A549 (cell line): Measurements from ENCODE around the gene BANF2. TPM values are rescaled to one million over a fixed set of nuclear protein-coding genes. Genes with fewer than 3 reads are reported as not detected.
A peak's percentile ranks its signal among the peaks of the same experiment; 100 is the strongest.

Source experiments
- ATAC-seq, 2 experiments: fragments of 200-7000 bp in 1 of 2; fragments of >200 bp in 1 of 2; cut with Nextera tagmentation in 1 of 2; cut with Tn5 transposase in 1 of 2; 3 replicates each; pipeline versions ENCODE4 v1.8.0 to v1.9.1; 2018 to 2020; ENCODE audit warnings: mild to moderate bottlenecking in 1 of 2, moderate library complexity in 1 of 2
- CTCF ChIA-PET: fragments of 300-600 bp; sonication (Branson Sonifier 250); formaldehyde crosslinking; extraction: SDS; loops from one replicate; lab custom pipeline; 2021; ENCODE audit warnings: antibody characterized with exemption, inconsistent platforms; lab: Yijun Ruan, JAX
- POLR2A ChIA-PET: fragments of 350-600 bp; formaldehyde crosslinking; extraction: SDS; loops from one replicate; lab custom pipeline; 2021; ENCODE audit warnings: antibody characterized with exemption, inconsistent platforms; lab: Yijun Ruan, JAX
- DNase-seq, 2 experiments: peaks; one replicate each; pipeline versions ENCODE4 v3.0.0 to v3.0.0-alpha.2; 2011 to 2016; ENCODE audit warnings: low read depth in 1 of 2, low spot score in 1 of 2
- FAIRE-seq: peaks from 2 replicates; lab custom pipeline; 2011; peaks lifted over from hg19 to GRCh38; lab: Jason Lieb, UNC
- H3K27ac ChIP-seq, 2 experiments: fragments of >200 bp; sonication (Bioruptor Twin); formaldehyde crosslinking; 3 replicates each; pipeline ENCODE4 v1.5.1; 2016 to 2017
- H3K4me1 ChIP-seq: fragments of >200 bp; sonication (Bioruptor Twin); formaldehyde crosslinking; 3 replicates; pipeline ENCODE4 v1.6.1; 2016
- H3K4me2 ChIP-seq: fragments of >200 bp; sonication (Bioruptor Twin); formaldehyde crosslinking; 3 replicates; pipeline ENCODE4 v1.6.1; 2016
- H3K4me3 ChIP-seq: fragments of >200 bp; sonication (Bioruptor Twin); formaldehyde crosslinking; 3 replicates; pipeline ENCODE4 v1.5.1; 2016
- H3K9me3 ChIP-seq: fragments of >200 bp; sonication (Bioruptor Twin); formaldehyde crosslinking; 3 replicates; pipeline ENCODE4 v1.6.1; 2016
- BCL3 ChIP-seq: fragments of >200 bp; sonication (Bioruptor Twin); formaldehyde crosslinking; IDR thresholded peaks from 3 replicates; pipeline ENCODE4 v1.6.1; 2016
- CBX8 ChIP-seq: fragments of 200-600 bp; sonication (generic); IDR thresholded peaks from 2 replicates; pipeline ENCODE4 v1.6.1; 2016
- CEBPB ChIP-seq, 2 experiments: fragments of >200 bp in 1 of 2; sonication (Bioruptor Twin) in 1 of 2; formaldehyde crosslinking in 1 of 2; IDR thresholded peaks; 2 replicates each; pipeline ENCODE4 v1.6.1; 2012 to 2016
- CHD4 ChIP-seq: fragments of 200-600 bp; sonication (generic); IDR thresholded peaks from 2 replicates; pipeline ENCODE4 v1.6.1; 2016; ENCODE audit warnings: antibody characterized with exemption, mild to moderate bottlenecking, borderline replicate concordance
- EHF ChIP-seq: fragments of 250-450 bp; sonication (Bioruptor Pico); IDR thresholded peaks from 2 replicates; pipeline ENCODE4 v1.5.0; 2020; ENCODE audit warnings: mild to moderate bottlenecking
- EP300 ChIP-seq, 2 experiments: fragments of >200 bp; sonication (Bioruptor Twin); formaldehyde crosslinking; IDR thresholded peaks; 2 replicates in 1 of 2; 3 replicates in 1 of 2; pipeline ENCODE4 v1.6.1; 2016 to 2017
- ESRRA ChIP-seq: fragments of 150-350 bp; IDR thresholded peaks from 2 replicates; pipeline ENCODE4 v1.6.1; 2014; ENCODE audit warnings: mild to moderate bottlenecking, low read length, borderline replicate concordance
- FOSL2 ChIP-seq, 2 experiments: fragments of 450-650 bp in 1 of 2; fragments of >200 bp in 1 of 2; sonication (Bioruptor Twin) in 1 of 2; formaldehyde crosslinking; IDR thresholded peaks; 2 replicates each; pipeline versions ENCODE4 v1.5.0 to v1.6.1; 2016 to 2020; ENCODE audit warnings: mild to moderate bottlenecking in 1 of 2, moderate library complexity in 1 of 2
- GATA3 ChIP-seq: IDR thresholded peaks from 2 replicates; pipeline ENCODE4 v1.6.1; 2012; ENCODE audit warnings: borderline replicate concordance
- HMGXB4 ChIP-seq: fragments of 250-450 bp; sonication (Bioruptor Pico); IDR thresholded peaks from 2 replicates; pipeline ENCODE4 v1.5.0; 2021; ENCODE audit warnings: mild to moderate bottlenecking, moderate library complexity, borderline replicate concordance
- HOXA7 ChIP-seq: fragments of 250-450 bp; sonication (Bioruptor Pico); IDR thresholded peaks from 2 replicates; pipeline ENCODE4 v1.5.0; 2020; ENCODE audit warnings: mild to moderate bottlenecking, moderate library complexity
- HOXB5 ChIP-seq: fragments of 250-450 bp; sonication (Bioruptor Pico); IDR thresholded peaks from 2 replicates; pipeline ENCODE4 v1.5.0; 2020; ENCODE audit warnings: mild to moderate bottlenecking, moderate library complexity
- KDM1A ChIP-seq: fragments of 200-600 bp; sonication (generic); IDR thresholded peaks from 2 replicates; pipeline ENCODE4 v1.6.1; 2016; ENCODE audit warnings: low read depth, mild to moderate bottlenecking
- MAFK ChIP-seq: fragments of 450-650 bp; IDR thresholded peaks from 2 replicates; pipeline ENCODE4 v1.6.1; 2014; ENCODE audit not compliant: partially characterized antibody
- MAZ ChIP-seq: fragments of 150-350 bp; IDR thresholded peaks from 2 replicates; pipeline ENCODE4 v1.6.1; 2014; ENCODE audit warnings: antibody characterized with exemption, low read depth, low read length, borderline replicate concordance
- NFE2L2 ChIP-seq: fragments of 150-350 bp; conservative IDR thresholded peaks from 2 replicates; pipeline ENCODE4 v1.6.1; 2014; ENCODE audit warnings: low read length
- NPAS2 ChIP-seq: fragments of 250-450 bp; sonication (Bioruptor Pico); IDR thresholded peaks from 2 replicates; pipeline ENCODE4 v1.8.0; 2022; ENCODE audit warnings: mild to moderate bottlenecking, moderate library complexity, borderline replicate concordance
- POLR2A ChIP-seq: IDR thresholded peaks from 2 replicates; pipeline ENCODE4 v1.6.1; 2012; ENCODE audit warnings: mild to moderate bottlenecking, low read length
- RCOR1 ChIP-seq: fragments of 150-350 bp; IDR thresholded peaks from 2 replicates; pipeline ENCODE4 v1.6.1; 2014; ENCODE audit warnings: antibody characterized with exemption, low read length, low read depth
- TP53 ChIP-seq: fragments of 250-450 bp; sonication (Bioruptor Pico); IDR thresholded peaks from 2 replicates; pipeline ENCODE4 v1.5.0; 2021; ENCODE audit warnings: mild to moderate bottlenecking, moderate library complexity
- ZNF302 ChIP-seq: fragments of 250-450 bp; sonication (Bioruptor Pico); IDR thresholded peaks from 2 replicates; pipeline ENCODE4 v1.9.0; 2021; ENCODE audit warnings: inconsistent platforms, mild to moderate bottlenecking, moderate library complexity
- WGBS: methylation state at CpG from one replicate; pipeline ENCODE4 v1.1.6; 2017; ENCODE audit errors: missing lambda C conversion rate; 5-methylcytosine and 5-hydroxymethylcytosine counted together
- polyA plus RNA-seq, 4 experiments: library from polyadenylated mRNA; depleted of rRNA in 3 of 4; stranded (reverse); fragments of >200 nt; fragmentation: RNase III in 1 of 4; extraction: RNeasy Plus Mini Kit Qiagen cat#74134 plus additional on column Dnase treatment in 1 of 4; gene quantifications; 2 replicates in 3 of 4; 3 replicates in 1 of 4; pipeline ENCODE4 v1.2.3, GENCODE V29; 2011 to 2017
- TF ChIP-seq, protein P1 (sequence below): IDR thresholded peaks from 2 replicates; pipeline ENCODE4 v1.6.1; 2012
- TF ChIP-seq, protein P2 (sequence below): fragments of >200 bp; sonication (Bioruptor Twin); formaldehyde crosslinking; IDR thresholded peaks from 3 replicates; pipeline ENCODE4 v1.5.1; 2016
- TF ChIP-seq, protein P3 (sequence below): fragments of >200 bp; sonication (Bioruptor Twin); formaldehyde crosslinking; IDR thresholded peaks from 2 replicates; pipeline ENCODE4 v1.6.1; 2016
- TF ChIP-seq, protein P4 (sequence below): IDR thresholded peaks from 2 replicates; pipeline ENCODE4 v1.6.1; 2012

Gene BANF2
- polyA plus RNA-seq, 2 of the 4 experiments (the other 2 are of a cell fraction), result not detected

DNA sequence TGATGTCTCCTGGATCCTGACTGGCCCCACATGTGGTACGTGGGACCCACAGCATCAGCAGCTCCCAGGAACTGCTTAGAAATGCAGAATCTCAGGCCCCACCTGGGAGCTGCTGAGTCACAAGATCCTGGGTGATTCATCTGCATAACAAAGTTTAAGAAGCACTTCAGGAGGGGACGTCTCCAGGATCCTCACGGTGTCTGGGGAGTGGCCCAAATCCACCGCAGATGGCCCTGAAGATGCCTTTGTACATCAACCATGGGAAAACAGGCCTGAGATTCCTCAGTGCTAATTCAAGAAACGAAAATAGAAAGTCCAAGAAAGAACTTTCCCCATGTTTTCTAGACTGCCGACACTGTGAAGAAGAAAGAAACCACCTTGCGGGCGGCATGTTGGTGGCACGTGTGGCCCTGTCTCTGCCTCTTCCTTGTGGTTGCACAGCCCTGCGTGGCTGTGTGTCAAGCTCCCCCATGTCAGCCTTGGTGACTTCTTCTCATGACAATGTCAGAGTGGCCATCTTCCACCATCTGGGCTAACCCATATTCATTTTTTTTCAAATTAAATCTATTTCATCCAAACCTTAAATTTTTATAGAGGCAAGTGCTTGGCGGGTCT lies 43.8 kb upstream of the BANF2 start:
- WGBS, result 77% methylated on average over 11 of the region's 11 CpGs
- no peak overlapping the region for H3K4me3 ChIP-seq
- H3K27ac ChIP-seq, result 0 out of 6 replicates have a peak overlapping the region, but pooled peaks of 1 of the 2 experiments have one; percentile 15
- DNase-seq (no peak), FAIRE-seq (no peak), ATAC-seq (no peak)
- ChIA-PET CTCF (interaction anchor here (0.8 to 2.8 kb wide), 11 partner anchors 10 to 340 kb away, joined by 3 to 13 read pairs (median 4); partner anchors contain the start of gene RRBP1), POLR2A (no interaction called here)
- H3K4me2 ChIP-seq, result no peak overlapping the region
- H3K4me1 ChIP-seq, result peaks cover 17% of the 10 kb centered on the region
- H3K9me3 ChIP-seq, result peaks cover 21% of the 10 kb centered on the region
- no peak for TF ChIP-seq BCL3
- no peak for TF ChIP-seq FOSL2 (IDR thresholded peaks at IDR 0.05)
- peak; percentile 26; the same call in 1 of the 2 replicates for TF ChIP-seq FOSL2 (CRISPR knock-in tag; IDR thresholded peaks at IDR 0.05)

DNA sequence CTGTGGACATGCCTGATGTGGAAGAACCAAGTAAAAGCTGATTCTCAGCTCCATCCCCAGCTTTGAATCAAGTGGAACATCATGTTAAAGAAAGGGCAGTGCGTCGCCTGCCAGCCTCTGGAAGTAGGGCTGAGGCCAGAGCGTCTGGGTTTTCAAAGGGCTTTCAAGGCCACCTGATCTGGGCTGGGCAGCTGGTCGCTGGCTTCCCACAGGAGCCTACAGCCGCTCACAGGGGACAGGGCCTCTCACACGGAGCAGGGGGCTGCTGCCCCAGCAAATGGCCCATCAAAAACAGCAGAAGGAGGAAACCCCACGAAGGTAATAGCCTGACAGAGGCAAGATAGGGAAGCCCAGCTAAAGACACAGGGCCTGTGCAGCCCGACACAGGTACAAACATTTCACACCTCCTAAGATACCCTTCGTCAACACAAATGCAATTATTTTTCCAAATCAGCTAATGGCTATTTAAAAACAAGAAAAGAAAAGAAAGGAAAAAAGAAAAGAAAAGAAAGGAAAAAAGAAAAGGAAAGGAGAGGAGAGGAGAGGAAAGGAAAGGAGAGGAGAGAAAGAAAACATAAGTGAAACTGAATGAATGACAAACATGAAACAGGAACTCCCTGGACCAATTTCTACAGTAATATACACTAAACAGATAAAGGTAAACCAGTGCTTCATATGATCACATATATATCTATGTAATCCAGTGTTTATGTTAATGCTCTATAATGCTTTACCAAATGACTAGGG lies 42.5 kb upstream of the BANF2 start:
- peaks cover 21% of the 10 kb centered on the region for H3K9me3 ChIP-seq

DNA sequence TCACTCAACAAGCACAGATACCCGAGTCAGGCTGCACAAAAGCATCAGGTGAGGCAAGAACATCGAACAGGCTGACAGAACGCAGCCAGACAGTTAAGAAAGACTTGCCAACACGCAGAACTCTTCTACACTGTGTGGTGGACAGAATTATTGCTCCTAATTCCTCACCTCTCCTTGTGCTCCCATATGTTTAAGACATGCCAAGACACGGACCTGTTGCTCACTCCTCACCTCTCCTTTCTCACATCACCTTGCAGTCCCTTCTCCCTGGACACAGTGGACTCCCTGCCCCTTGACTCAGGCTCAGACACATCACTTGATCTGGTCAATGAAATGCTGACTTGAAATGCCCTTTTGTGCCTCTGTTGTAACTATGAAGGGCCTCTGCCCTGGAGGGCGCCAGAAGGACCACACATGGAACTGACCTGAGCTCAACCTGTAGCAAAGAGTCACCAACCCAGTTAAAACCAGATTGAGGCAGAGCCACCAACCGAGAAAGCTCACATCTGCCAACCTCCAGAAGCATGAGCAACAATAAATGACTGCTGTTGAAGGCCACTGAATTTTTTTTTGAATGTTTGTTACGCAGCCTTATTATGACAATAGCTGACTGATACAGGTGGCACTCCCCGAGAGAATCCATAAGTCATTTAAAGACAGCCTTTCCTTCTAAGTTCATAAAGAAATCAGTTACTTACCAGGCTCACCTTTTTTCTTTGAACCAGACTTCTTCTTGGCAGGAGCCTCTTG lies 41.7 kb upstream of the BANF2 start:
- FAIRE-seq (no peak), ATAC-seq (no peak), DNase-seq (no peak)
- CTCF ChIA-PET, result interaction anchor here (1.0 to 2.7 kb wide), 6 partner anchors 9 to 134 kb away, joined by 3 to 16 read pairs (median 4); partner anchors contain the start of gene RRBP1
- peaks cover 12% of the 10 kb centered on the region for H3K4me1 ChIP-seq
- H3K4me2 ChIP-seq, result no peak overlapping the region
- H3K4me3 ChIP-seq, result no peak overlapping the region
- H3K27ac ChIP-seq, result no peak overlapping the region
- WGBS, result 93% methylated on average over 9 of the region's 9 CpGs
- peaks cover 21% of the 10 kb centered on the region for H3K9me3 ChIP-seq
- POLR2A ChIA-PET, result no interaction called here
- peak; percentile 90 for TF ChIP-seq KDM1A
- TF ChIP-seq, protein P1, sequence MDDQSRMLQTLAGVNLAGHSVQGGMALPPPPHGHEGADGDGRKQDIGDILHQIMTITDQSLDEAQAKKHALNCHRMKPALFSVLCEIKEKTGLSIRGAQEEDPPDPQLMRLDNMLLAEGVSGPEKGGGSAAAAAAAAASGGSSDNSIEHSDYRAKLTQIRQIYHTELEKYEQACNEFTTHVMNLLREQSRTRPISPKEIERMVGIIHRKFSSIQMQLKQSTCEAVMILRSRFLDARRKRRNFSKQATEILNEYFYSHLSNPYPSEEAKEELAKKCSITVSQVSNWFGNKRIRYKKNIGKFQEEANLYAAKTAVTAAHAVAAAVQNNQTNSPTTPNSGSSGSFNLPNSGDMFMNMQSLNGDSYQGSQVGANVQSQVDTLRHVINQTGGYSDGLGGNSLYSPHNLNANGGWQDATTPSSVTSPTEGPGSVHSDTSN, result no peak
- TF ChIP-seq HOXA7, result no peak
- TF ChIP-seq MAZ, result no peak
- TF ChIP-seq NFE2L2, result no peak
- TF ChIP-seq EHF (CRISPR knock-in tag), result no peak
- TF ChIP-seq, protein P2, sequence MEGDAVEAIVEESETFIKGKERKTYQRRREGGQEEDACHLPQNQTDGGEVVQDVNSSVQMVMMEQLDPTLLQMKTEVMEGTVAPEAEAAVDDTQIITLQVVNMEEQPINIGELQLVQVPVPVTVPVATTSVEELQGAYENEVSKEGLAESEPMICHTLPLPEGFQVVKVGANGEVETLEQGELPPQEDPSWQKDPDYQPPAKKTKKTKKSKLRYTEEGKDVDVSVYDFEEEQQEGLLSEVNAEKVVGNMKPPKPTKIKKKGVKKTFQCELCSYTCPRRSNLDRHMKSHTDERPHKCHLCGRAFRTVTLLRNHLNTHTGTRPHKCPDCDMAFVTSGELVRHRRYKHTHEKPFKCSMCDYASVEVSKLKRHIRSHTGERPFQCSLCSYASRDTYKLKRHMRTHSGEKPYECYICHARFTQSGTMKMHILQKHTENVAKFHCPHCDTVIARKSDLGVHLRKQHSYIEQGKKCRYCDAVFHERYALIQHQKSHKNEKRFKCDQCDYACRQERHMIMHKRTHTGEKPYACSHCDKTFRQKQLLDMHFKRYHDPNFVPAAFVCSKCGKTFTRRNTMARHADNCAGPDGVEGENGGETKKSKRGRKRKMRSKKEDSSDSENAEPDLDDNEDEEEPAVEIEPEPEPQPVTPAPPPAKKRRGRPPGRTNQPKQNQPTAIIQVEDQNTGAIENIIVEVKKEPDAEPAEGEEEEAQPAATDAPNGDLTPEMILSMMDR, result no peak
- no peak for TF ChIP-seq ESRRA
- TF ChIP-seq POLR2A, result no peak
- TF ChIP-seq, protein P3, sequence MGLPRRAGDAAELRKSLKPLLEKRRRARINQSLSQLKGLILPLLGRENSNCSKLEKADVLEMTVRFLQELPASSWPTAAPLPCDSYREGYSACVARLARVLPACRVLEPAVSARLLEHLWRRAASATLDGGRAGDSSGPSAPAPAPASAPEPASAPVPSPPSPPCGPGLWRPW, result no peak
- TF ChIP-seq GATA3, result no peak
- no peak for TF ChIP-seq HMGXB4 (CRISPR knock-in tag)
- TF ChIP-seq CHD4, result 0 out of 2 replicates have a peak, but pooled peaks have one; percentile 83

More for the DNA sequence above, 42.5 kb upstream of the BANF2 start:
- TF ChIP-seq HOXB5 (CRISPR knock-in tag) (no peak), RCOR1 (no peak), CEBPB (IDR thresholded peaks at IDR 0.05) (no peak), EP300 (IDR thresholded peaks at IDR 0.05) (no peak), CBX8 (no peak), NPAS2 (CRISPR knock-in tag) (no peak), MAFK (no peak), ZNF302 (no peak), TP53 (no peak)
- TF ChIP-seq, protein P4, sequence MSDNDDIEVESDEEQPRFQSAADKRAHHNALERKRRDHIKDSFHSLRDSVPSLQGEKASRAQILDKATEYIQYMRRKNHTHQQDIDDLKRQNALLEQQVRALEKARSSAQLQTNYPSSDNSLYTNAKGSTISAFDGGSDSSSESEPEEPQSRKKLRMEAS, result no peak
- TF ChIP-seq, protein P1, result no peak
- TF ChIP-seq, protein P3, result no peak
- no peak overlapping the region for H3K27ac ChIP-seq
- no peak overlapping the region for H3K4me3 ChIP-seq
- DNase-seq (no peak), FAIRE-seq (no peak), ATAC-seq (no peak)
- H3K4me1 ChIP-seq, result peaks cover 8% of the 10 kb centered on the region
- H3K4me2 ChIP-seq, result no peak overlapping the region
- POLR2A ChIA-PET, result no interaction called here
- CTCF ChIA-PET, result interaction anchor here (1.0 to 2.7 kb wide), 5 partner anchors 9 to 134 kb away, joined by 3 to 16 read pairs (median 4); partner anchors contain the start of gene RRBP1
- 92% methylated on average over 9 of the region's 9 CpGs for WGBS
